Upper lobe of right lung (tissue), 1 donor: ENCODE measurements around the gene OPCML. TPM values are rescaled to one million over a fixed set of nuclear protein-coding genes. Genes with fewer than 3 reads are reported as not detected.

ENCODE experiments used
- ATAC-seq: fragments of 200-7000 bp; cut with Tn5 transposase; one replicate; pipeline ENCODE4 v1.9.1; 2020; ENCODE audit warnings: mild to moderate bottlenecking, moderate library complexity
- DNase-seq: peaks from one replicate; pipeline ENCODE4 v3.0.0-alpha.2; 2020
- H3K27ac ChIP-seq: fragments of 200-600 bp; one replicate; pipeline ENCODE4 v1.8.0; 2022
- H3K27me3 ChIP-seq: fragments of 200-600 bp; one replicate; pipeline ENCODE4 v1.8.0; 2022; ENCODE audit warnings: mild to moderate bottlenecking
- H3K36me3 ChIP-seq: fragments of 200-600 bp; one replicate; pipeline ENCODE4 v1.8.0; 2022
- H3K4me1 ChIP-seq: fragments of 200-600 bp; one replicate; pipeline ENCODE4 v1.8.0; 2022
- H3K4me3 ChIP-seq: fragments of 200-600 bp; one replicate; pipeline ENCODE4 v1.8.0; 2022; ENCODE audit warnings: mild to moderate bottlenecking
- H3K9me3 ChIP-seq: fragments of 200-600 bp; one replicate; pipeline ENCODE4 v1.8.0; 2022
- CTCF ChIP-seq: fragments of 200-600 bp; IDR thresholded peaks from one replicate; pipeline ENCODE4 v1.8.0; 2022; ENCODE audit warnings: antibody characterized with exemption
- intact Hi-C: fragments of 100-400 bp; cut with DNase I; formaldehyde crosslinking; loops from one replicate; pipeline ENCODE4 v1.11.0; 2022
- total RNA-seq: library from RNA; stranded (reverse); fragmentation: NEBNext Ultra II Directional; extraction: Animal tissue kit (Norgen Biotek cat#: 25700); gene quantifications from one replicate; pipeline ENCODE4 v1.2.1, GENCODE V29; 2021
- donor health status: DM: no; HTN: yes; CAD: no; lungs with severe emphysema.

Gene OPCML
- total RNA-seq, 1 donor from 2014 or later: not detected

GRCh38 chr11:133086518-133086917 is 445.8 kb downstream of the OPCML start:
- intact Hi-C loops: no loop called here
- no peak overlapping the region for H3K4me3 ChIP-seq
- no peaks in the 10 kb centered on the region for H3K36me3 ChIP-seq
- peaks cover 48% of the 10 kb centered on the region for H3K27me3 ChIP-seq
- peaks cover 5% of the 10 kb centered on the region for H3K4me1 ChIP-seq
- DNase-seq: no peak
- no peak for ATAC-seq
- H3K9me3 ChIP-seq: no peaks in the 10 kb centered on the region
- H3K27ac ChIP-seq: no peak overlapping the region
- no peak for TF ChIP-seq CTCF

GRCh38 chr11:133082841-133083488 is 449.3 kb downstream of the OPCML start:
- Histone ChIP-seq H3K4me1 (peaks cover 5% of the 10 kb centered on the region), H3K36me3 (no peaks in the 10 kb centered on the region), H3K4me3 (peak overlapping the region; percentile 29), H3K9me3 (no peaks in the 10 kb centered on the region), H3K27ac (no peak overlapping the region), H3K27me3 (peaks cover 50% of the 10 kb centered on the region)
- peak; percentile 84 for DNase-seq
- peak; percentile 98 for ATAC-seq
- peak; percentile 49 for TF ChIP-seq CTCF
- intact Hi-C loops: no loop called here

- intact Hi-C loops: no loop called here
- TF ChIP-seq CTCF: no peak
- no peaks in the 10 kb centered on the region for H3K36me3 ChIP-seq
- H3K27me3 ChIP-seq: peaks cover 47% of the 10 kb centered on the region
- no peak for DNase-seq
- no peaks in the 10 kb centered on the region for H3K9me3 ChIP-seq
- no peak overlapping the region for H3K27ac ChIP-seq
- peaks cover 5% of the 10 kb centered on the region for H3K4me1 ChIP-seq
- H3K4me3 ChIP-seq: no peak overlapping the region
- peak; percentile 6 for ATAC-seq
These were observed 449.9 kb downstream of the OPCML start for GRCh38 chr11:133082453-133082781.

DNA sequence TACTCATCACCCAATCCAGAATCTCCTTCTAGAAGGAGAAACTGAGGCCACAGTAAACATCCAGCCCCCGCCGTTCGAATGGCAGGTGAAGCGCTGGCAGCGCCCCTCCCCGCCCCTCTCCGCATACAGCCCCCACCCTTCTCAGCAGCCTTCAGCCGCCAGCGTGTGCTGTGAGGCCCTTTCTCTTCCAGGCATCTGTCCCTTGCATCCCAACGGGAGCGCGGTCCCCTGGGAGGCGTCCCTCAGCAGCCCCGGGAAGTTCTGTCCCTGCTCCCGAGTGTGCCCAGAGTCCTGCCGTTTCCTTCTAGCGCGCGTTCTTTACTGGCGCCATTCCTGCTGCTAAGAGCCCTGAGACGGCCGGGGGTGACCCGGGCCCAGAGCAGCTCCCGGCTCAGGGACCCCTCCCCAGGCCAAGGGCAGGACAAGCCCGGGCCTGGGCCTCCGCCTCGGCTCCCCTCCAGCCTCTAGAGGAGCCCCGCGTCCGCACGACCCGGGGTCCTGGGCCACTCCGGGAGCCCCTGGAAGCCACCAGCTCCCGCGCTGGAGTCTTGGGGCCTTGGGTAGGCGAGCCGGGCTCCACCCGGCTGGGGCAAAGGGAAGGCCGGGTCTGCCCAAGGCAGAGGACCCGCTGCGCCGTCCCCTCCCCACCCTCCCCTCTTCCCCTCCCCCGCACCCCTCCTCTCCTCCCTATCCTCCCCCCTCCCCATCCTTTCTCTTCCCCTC is 450.4 kb downstream of the OPCML start:
- Histone ChIP-seq H3K4me1 (peaks cover 5% of the 10 kb centered on the region), H3K27me3 (peaks cover 42% of the 10 kb centered on the region), H3K36me3 (no peaks in the 10 kb centered on the region), H3K27ac (no peak overlapping the region), H3K4me3 (no peak overlapping the region), H3K9me3 (no peaks in the 10 kb centered on the region)
- TF ChIP-seq CTCF: no peak
- DNase-seq (no peak), ATAC-seq (no peak)
- intact Hi-C loops: no loop called here

DNA sequence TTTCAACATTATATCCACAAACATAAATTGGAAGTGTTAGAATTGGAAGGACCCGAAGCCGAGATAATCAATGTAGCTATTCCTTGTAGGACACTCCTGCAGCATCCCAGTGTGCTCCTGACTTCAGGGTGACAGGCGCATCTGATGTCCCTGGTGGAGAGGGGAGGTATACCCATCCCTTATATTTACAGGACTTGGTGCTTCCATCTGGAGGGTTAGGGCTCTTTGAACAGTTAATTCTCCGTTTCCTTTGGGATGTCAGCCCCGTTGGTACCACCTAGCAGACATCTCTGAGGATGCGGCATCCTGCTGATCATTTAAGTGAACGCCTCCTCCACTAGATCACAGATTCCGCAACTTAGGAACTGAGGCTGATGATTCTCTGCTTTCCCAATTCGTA is 451.3 kb downstream of the OPCML start:
- H3K9me3 ChIP-seq: no peaks in the 10 kb centered on the region
- peaks cover 37% of the 10 kb centered on the region for H3K27me3 ChIP-seq
- peaks cover 5% of the 10 kb centered on the region for H3K4me1 ChIP-seq
- H3K27ac ChIP-seq: no peak overlapping the region
- H3K4me3 ChIP-seq: no peak overlapping the region
- DNase-seq (no peak), ATAC-seq (no peak)
- intact Hi-C loops: no loop called here
- no peaks in the 10 kb centered on the region for H3K36me3 ChIP-seq
- no peak for TF ChIP-seq CTCF
